HG03342 (cell line): ENCODE data around the gene ACKR3.

Experiments used
- ATAC-seq: cut with Tn5 transposase; IDR thresholded peaks from one replicate; pipeline ENCODE4 v1.9.1; 2021; ENCODE audit warnings: mild to moderate bottlenecking, moderate library complexity; ENCODE audit not compliant: unreplicated experiment

ACKR3 gene

DNA sequence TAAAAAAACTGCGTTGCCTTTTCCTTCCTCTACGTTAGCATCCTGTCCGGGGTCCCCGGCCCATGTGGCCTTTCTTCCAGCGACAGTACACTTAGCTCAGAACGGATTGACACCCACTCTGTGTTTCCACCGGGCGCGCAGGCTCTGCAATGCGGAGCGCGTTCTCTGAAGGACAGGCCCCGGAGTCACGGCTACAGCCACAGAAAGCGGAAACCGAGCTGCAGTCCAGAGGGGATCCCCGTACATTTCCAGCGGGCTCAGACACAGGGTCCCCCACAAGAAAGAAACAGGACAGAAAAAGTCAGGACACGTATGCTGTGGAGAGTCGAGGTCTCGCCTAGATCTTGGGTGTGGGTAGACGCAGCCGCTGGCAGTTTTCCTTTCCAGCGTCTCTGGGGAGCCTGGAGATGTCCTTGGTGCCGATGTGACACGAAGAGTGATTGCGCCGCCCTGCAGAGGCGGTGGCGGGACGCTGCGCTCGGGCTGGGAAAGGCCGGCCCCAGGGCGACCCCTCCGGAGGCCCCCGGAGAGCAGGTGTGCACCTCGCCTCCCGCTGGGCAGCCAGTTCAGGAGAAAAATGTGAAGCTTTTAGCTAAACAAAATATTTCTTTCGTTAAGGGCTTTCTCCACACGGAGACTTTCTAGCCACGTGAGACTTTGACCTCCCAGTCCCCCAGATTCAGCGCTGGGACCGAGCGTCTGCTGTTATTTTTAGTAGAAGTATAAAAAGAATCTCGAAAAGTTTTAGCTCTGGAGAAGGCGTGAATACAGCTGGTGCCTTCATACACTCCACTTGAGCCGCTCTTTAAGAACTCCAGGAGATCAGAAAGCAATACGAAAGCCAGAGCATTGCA is 1.3 kb upstream of the ACKR3 start:
- no peak for ATAC-seq

DNA sequence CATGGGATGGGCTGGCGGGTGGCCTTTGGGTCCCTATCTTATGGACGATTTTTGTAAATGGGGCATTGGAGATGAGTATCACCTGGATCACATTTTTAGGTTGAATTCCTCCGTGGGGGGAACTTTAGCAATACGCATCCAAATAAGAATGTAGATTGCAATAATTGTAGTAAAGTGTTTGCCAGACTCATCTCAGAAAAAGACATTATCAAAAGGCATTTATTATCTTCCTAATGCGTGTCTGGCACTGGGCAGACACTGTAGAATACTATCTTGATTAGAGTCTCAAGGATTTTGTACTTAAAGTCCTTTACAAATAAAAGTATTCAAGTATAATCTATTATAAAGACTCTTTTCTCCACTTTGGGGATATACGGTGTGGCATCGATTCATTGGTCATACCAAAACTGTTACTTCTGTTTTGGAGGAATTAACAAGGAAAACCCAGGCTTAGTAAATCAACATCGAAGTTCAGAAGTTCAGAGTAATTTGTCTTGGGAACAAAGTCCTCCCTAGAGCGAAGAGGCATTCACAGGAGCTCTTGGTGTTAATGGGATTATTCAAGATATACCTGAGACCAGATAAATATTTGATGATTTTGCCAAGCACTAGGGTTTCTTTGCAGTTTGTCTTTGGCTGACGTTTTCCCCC is 578 bp upstream of the ACKR3 start:
- no peak for ATAC-seq

DNA sequence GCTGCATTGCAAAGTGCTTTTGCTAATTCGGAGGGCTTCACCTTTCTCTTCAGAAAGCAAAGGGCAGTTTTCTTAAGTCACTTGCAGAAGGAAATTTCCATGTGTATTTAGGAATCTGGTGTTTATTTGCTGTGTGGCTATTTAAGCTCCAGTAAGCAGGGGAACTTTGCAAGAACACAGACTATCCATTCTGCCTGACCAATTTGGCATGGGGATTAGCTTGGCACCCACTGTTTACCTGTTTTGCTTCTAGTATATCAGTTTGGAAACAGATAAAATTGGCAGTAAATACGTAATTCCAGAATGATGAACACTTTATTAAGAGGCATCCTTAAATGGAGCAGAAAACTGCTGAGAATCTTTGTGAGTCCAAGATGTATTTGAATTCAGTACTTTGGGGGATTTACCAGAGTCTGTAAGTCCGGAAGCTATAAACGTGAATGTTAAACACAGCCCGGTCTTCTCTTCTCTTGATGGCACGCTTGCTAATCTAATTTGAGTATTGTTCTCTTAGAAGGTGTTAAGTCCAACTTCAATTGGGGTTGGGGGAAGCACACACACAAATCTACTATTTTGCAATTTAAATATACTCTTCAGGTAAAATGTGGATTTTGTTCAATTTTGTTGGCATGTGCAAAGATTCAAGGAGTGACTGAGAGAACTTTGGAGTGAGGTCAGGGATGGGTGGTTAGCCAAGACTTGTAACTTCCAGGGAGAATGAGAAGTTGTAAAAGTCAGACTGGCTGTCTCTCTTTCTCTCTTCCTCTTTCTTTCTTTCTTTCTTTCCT is 650 bp downstream of the ACKR3 start:
- ATAC-seq, result no peak

- no peak for ATAC-seq
These were observed 1.5 kb downstream of the ACKR3 start for GRCh38 chr2:236571145-236571544.

DNA sequence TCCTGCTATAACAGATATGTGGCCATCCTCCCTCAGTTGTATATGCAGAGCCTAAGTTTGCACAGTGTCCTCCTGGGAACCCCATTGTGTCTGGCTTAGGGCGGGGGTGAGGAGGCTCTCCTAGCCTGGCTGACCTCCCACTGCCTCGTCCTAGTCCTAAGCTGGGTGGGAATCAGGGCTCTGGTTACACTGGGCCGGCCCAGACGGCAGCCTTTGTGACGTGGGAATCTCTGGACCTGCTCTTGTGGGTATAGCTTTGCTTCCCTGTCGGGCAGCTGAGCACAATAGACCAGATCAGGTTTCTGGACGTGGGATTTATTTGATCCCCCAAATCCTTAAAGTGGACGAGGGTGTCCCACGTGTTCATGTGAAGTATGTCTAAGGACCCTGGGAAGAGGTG is 2.9 kb downstream of the ACKR3 start:
- ATAC-seq, result no peak

- no peak for ATAC-seq
These were observed 3.7 kb downstream of the ACKR3 start for GRCh38 chr2:236573066-236573929.

DNA sequence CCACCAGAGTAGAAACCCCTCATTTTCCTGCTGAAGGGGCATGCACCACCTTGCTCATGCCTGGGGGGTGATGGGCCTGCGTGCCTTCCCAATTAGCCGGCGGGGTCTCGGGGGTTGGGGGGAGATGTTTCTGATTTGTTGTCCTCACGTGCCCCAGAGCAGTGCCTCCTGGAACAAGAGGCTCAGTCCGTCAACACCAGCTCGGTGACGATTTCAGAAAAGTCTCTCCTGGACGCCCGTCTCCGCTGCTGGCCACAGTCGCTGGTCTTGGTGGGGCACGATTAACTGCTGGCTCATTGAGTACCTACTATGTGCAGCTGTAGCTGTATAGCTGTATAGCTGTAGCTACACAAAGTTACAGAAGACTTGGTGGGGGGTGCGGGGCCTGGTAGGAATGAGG is 4.4 kb downstream of the ACKR3 start:
- ATAC-seq, result no peak

- no peak for ATAC-seq
These were observed 5.0 kb downstream of the ACKR3 start for GRCh38 chr2:236574424-236575145.

GRCh38 chr2:236575510-236575909 is 5.9 kb downstream of the ACKR3 start:
- no peak for ATAC-seq

GRCh38 chr2:236576087-236576486 is 6.5 kb downstream of the ACKR3 start:
- no peak for ATAC-seq

DNA sequence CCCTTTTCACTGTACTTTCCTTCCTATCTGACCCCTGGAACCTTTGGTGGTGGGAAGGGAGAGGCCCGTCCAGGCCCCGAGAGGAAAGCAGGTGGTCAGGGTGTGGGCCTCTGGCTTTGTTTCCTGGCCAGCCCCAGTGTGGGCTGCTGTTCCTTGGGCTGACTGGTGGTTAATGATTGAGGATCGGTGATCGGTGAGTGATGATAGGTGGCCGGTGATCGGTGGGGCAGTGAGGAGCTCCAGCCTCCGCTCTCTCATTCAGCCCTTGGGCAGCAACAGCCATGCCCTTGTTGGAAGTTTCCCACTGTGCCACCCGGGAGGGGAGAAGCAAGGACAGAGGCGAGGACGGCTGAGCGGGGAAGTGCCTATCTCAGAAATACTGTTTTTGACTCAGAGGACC is 7.3 kb downstream of the ACKR3 start:
- no peak for ATAC-seq

DNA sequence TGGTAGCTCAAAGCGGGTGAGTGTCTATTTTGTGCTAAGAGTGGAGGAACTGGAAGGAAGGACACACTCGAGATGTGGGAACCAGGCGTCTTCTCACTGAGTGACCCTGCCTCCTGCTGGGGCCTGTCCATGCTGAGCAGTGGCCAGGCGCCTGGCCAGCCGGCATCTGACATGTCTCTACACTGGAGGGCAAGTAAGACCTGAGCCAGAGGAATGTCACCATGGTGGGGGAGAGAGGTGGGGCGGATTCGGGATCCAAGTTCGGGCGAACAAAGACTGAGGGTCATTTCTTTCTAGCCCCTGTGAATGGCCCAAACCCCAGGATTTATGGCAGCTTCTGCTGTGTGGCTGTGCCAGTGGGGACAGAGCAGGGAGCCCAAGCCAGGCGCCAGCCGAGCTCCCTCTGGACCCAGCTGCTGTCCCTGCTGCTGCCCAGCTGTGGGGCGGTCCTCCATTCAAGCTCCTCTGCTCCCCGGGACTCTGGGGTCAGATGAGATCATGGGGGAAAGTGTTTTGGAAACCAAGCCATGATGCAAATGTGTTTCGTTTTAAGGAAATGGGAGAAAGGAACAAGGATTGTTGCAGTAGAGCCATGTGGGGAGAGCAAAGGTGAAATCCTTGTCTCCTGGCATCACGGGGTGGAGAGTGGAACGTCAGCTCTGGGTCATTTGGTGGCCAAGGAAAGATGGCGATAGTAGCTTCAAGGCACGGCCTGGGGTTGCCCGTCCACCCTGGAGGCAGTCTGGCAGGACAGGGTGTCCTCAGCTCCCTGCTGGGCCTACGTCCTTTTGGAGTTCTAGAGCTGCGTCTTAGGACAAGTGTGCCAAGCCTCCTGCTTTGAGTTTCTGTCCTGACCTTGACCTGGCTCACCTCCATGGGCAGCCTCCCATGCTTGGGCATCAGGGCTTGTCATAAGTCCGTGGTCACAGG is 8.1 kb downstream of the ACKR3 start:
- no peak for ATAC-seq

DNA sequence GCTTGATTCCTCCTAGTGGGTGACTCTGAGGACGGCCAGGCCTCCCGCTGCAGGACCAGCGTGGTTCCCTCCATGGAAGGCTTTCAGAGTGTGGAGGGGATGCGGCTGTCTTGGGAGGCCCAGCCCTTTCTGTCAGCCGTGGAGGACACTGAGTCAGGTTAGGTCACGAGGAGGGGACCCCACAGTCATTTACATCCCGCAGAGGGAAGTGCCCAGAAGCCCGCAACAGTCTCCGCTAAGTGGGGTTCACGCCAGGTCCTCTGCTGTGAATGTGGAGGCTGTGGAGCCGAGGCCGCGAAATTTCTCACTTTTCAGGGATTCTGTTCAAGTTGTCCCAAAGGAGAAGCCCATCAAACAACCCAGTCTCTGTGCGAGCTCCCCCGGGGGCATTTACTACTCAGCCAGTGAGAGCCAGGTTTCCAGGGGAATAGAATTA is 8.8 kb downstream of the ACKR3 start:
- no peak for ATAC-seq

DNA sequence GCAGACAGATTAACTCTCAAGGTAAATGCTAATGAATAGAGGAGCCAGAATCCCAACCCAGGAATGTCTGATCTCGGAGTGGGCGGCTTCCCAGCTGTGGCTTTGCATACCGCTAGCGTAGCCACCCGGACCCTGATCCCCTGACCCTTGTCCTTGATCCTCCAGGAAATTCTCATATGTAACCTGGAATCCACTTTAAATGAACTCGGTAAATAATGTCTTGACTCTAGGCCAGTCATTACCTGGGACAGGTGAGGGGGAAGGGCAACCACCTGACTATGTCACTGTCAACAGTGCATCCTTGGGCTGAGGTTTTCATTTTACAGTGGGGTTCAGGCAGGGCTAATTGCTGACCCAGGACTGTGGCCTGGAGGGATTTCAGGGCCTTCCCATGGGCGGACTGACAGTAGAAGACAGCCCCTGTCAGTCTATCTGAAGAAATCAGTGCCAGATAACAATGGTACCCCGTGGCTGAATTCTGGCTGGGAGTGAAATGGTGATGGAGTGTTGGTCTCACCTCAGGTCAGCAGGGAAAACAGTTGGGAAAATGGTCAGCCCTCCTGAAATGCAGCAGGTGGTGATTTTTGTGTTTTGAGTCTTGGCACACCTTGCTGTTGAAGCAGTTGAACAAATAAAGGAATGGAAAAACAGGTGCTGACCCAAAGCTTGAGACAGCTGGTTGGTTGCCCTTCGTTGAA is 9.6 kb downstream of the ACKR3 start:
- no peak for ATAC-seq

DNA sequence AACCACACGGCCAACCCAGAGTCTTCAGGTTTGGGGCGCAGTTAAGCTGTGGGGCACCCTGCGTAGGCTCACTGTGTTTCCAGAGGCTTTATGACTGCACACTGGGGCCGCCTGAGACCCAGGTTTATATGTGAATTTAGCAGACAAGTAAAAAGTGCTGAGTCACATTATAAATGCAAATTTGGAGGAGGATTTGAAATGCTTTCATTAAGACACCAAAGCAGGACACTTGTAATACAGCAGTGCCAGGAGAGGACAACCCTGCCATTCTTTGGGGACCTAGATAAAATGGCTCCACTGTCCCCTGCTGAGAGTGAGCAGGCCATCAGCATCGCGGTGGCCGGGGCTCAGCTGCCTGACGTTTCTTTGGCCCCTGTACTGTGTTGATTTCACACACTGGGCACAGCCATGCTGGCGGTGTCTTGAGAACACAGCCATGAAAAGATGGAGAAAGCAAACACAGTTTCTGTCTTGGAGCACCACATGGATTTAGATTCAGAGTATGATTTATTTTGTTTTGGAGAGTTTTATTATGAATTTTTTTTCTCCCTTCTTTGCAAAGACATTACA is 10.2 kb downstream of the ACKR3 start:
- no peak for ATAC-seq

DNA sequence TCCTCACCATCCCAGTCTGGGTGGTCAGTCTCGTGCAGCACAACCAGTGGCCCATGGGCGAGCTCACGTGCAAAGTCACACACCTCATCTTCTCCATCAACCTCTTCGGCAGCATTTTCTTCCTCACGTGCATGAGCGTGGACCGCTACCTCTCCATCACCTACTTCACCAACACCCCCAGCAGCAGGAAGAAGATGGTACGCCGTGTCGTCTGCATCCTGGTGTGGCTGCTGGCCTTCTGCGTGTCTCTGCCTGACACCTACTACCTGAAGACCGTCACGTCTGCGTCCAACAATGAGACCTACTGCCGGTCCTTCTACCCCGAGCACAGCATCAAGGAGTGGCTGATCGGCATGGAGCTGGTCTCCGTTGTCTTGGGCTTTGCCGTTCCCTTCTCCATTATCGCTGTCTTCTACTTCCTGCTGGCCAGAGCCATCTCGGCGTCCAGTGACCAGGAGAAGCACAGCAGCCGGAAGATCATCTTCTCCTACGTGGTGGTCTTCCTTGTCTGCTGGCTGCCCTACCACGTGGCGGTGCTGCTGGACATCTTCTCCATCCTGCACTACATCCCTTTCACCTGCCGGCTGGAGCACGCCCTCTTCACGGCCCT is 11.2 kb downstream of the ACKR3 start:
- ATAC-seq, result no peak

GRCh38 chr2:236581546-236581945 is 11.9 kb downstream of the ACKR3 start:
- ATAC-seq, result no peak

DNA sequence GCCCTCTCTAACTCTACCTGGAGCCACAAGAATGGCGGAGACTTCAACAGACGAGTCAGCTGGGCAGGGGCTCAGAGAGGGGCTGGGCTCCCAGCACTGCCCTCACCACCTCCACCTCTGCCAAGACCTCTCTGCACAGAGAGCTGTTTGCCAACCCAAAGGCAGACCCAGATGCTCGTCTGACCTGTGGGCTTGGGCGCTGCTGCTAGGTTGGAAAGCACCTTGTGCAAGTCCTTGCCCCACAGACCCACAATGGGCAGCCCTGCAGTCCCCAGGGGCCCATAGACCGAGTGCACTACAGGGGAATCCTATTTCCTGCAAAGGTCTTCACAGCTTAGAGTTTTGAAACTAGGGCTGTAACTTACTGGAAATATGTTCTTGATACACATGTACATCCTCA is 13.3 kb downstream of the ACKR3 start:
- ATAC-seq, result no peak
